ENCODE data around the gene EPHB2.
A peak's percentile ranks its signal among the peaks of the same experiment; 100 is the strongest.

Gene EPHB2

DNA sequence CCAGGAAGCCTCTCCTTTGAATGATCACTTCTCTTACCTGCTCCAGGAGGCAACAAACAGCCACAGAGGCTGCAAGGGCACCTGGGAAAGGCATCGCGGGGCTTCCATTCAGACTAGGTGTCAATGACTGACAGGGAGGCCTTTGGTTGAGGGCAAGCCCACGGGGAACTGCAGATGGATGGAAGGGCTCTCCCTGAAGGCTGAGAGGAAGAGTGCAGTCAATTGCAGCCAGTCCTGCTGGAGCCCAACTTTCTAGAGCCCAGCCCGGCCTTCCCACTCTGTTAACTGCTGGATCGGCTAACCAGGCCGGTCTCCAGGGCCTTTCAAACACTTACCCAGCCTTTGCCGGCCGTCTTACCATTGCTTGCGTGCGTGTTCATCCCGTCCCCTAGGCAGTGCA lies 172.8 kb downstream of the EPHB2 start:
- no peak for DNase-seq
- in situ Hi-C loops (cut with MboI; ENCODE audit: low pct_unique_long_range_greater_than_20kb, low sequenced_read_pairs), result no loop called here

DNA sequence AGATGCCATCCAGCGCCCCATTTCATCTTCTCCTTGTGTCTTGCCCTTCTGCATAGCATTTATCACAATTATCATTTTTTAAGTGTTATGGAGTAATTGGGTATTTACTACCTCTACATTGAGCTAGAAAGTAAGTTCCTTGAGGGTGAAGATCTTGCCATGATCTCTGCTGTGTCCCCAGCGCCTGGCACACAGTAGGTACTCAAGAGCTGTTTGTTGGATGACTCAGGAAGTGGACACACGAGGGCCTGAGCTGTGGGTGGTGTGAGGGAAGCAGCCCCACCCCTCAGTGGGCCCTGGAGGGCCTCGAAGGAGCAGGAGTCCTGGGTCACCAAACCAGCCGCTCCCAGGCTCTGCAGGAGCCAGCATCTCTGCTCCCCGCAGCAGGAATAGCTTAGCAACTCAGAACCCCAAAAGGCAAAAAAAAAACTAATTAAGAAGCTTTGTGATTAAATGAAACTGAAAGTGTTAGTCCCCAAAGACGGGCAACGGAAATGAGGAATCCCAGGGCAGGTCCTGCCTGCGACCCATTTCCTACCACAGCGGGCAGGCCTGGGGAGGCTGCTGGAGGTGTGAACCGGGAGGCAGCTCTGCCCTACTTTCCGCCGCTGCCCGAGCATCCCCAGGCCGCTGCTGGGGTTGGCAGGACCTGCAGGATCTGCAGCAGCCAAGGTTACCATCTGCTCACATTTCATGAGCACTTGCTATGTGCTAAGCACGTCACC lies 174.3 kb downstream of the EPHB2 start:
- in situ Hi-C loops (cut with MboI; ENCODE audit: low pct_unique_long_range_greater_than_20kb, low sequenced_read_pairs), result no loop called here
- no peak for DNase-seq

DNA sequence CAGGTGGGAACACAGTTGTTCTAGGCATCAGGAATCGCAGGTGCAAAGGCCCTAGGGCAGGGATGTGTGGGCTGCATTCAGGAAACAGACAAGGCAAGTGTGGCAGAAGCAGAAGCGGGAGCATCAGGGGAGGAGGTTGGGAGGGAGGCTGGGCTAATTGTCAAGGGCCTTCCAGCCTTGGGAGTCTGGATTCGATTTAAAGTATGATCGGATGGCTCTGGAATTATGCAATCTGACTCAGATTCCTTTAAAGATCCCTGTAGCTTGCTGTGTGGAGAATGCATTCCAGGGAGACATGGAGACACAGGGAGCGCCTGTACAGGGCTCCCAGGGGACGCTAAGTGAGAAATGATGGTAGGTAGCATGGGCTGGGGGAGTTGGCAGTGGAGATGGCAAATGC lies 175.6 kb downstream of the EPHB2 start:
- in situ Hi-C loops (cut with MboI; ENCODE audit: low pct_unique_long_range_greater_than_20kb, low sequenced_read_pairs), result no loop called here
- no peak for DNase-seq

DNA sequence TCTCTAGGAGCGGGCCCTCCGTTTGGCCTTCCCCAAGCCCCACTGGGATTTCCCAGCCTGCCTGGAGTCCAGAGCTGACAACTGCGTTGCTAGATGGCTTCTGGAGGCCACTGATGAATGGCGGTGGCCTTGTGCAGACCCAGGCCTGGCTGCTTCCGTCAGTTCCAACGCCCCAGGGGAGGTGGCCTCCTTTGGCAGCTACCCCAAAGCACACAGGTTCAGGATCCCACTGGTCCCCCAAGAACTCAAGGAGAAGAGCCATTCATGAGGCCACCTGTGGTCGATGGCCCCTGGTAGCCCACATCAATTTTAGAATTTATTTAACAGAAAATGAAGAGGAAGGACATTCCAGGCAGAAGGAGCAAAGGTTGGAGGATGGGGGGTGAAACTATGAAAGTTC lies 176.9 kb downstream of the EPHB2 start:
- DNase-seq, result no peak
- in situ Hi-C loops (cut with MboI; ENCODE audit: low pct_unique_long_range_greater_than_20kb, low sequenced_read_pairs), result no loop called here

DNA sequence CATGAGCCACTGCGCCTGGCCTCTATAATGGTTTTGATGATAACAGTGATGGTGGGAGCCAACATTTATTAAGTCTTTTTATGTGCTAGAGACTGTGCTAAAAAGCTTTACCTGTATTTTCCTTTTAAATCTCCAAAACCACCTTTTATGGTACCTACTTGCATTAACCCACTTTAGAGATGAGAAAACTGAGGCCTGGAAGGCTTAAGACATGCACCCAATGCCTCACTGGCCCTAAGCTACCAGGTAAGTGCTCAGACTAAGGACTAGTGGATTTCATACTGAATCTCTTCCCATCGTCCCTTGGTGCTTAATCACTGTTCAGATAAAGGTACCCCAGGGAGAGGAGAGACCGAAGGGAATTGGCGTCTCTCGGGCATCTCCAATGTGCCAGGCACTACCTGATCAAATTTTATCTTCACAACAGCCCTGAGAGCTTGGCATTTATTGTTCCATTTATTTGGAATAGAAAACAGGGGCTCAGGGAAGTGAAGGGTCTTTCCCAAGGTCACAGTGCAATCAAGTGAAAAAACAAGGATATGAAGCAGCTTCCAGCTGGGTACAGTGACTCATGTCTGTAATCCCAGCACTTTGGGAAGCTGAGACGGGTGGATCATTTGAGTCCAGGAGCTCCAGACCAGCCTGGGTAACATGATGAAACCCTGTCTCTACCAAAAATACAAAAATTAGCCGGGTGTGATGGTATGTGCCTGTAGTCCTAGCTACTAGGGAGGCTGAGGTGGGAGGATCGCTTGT lies 177.9 kb downstream of the EPHB2 start:
- in situ Hi-C loops (cut with MboI; ENCODE audit: low pct_unique_long_range_greater_than_20kb, low sequenced_read_pairs), result no loop called here
- DNase-seq, result no peak

DNA sequence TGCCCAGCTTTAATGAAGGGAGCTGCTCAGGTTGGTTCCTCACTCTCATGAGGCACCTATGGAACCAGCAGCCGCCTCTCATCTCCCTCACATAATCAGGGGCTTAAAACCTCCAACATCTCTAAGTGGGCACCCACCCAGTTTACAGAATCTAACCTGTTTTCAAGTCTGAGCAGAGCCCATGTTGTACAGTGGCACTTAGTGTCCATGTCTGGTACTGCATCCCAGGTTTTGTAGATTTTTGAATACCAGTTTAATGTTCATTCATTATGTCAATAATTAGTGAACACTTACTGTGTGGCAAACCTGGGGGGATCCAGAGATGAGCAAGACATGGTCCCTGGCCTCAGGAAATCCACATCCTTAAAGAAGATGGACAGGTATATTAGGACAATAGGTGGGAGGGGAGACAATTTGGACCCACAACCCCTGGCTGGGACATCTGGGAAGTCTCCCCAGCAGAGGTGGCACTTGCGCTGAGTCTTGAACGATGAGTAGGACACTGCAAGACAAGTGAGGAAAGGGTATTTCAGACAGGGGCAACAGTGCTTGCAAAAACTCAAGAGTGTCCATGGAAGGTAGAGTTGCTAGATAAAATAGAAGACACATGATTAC lies 178.7 kb downstream of the EPHB2 start:
- peak; percentile 23 for DNase-seq
- in situ Hi-C loops (cut with MboI; ENCODE audit: low pct_unique_long_range_greater_than_20kb, low sequenced_read_pairs), result no loop called here

DNA sequence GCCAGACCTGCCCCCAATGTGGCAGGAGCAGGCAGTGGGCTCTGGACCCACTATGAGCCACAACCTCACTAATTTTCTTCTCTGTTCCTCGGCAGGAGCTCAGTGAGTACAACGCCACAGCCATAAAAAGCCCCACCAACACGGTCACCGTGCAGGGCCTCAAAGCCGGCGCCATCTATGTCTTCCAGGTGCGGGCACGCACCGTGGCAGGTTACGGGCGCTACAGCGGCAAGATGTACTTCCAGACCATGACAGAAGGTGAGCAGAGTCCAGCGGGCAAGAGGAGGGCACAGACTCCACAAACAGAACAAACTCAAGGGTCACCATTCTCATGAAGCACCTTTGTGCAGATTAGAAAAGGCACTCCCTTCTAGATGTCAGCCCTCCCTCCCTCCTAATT lies 182.2 kb downstream of the EPHB2 start:
- in situ Hi-C loops (cut with MboI; ENCODE audit: low pct_unique_long_range_greater_than_20kb, low sequenced_read_pairs), result no loop called here
- DNase-seq, result no peak

DNA sequence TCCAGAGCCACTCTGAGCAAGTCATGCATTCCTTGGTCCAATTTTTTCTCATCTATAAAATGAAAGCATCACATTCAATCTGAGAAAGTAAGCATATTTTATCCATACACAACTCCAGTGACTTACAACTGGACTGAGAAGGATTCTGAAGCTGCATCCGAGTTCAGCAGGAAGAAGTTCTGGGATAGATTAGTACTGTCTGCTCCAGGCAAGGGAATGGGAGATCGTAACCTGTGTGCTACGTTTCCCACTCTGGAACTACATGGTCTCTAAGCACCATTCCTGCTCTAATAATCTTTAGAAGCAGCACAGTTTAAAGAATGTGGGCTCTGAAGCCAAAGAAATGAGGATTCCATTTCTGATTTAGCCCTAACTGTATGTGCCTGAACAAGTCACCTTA lies 182.7 kb downstream of the EPHB2 start:
- no peak for DNase-seq
- in situ Hi-C loops (cut with MboI; ENCODE audit: low pct_unique_long_range_greater_than_20kb, low sequenced_read_pairs), result no loop called here

DNA sequence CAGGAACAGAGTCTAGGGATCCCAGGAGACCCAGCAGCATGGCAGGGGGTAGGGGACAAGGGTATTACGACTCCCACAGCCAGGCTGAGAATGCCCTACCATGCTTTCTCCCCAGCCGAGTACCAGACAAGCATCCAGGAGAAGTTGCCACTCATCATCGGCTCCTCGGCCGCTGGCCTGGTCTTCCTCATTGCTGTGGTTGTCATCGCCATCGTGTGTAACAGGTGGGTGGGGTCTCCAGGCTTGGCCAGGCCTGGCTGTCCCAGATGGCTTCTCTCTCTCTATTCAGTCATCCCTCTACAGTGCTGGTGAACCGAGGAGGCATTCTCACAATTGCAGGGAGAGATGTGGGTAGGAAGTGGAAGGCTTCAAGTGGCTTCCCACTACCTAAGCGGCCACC lies 184.7 kb downstream of the EPHB2 start:
- no peak for DNase-seq
- in situ Hi-C loops (cut with MboI; ENCODE audit: low pct_unique_long_range_greater_than_20kb, low sequenced_read_pairs), result no loop called here

DNA sequence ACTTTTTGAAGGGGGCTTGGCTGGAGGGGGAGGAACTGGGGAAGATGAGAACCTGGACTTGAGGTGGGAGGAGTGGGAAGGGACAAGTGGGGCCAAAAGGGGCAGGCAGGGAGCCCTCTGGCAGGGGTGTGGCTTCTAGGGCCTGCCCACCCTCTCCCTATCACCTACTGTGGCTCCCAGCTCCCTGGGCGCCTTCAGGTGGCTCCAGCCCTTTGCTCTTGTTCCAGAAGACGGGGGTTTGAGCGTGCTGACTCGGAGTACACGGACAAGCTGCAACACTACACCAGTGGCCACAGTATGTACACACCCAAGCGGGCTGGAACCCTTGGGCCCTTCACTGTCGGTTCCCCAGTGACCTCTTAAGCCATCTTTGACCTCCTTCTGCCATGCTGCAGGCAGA lies 185.5 kb downstream of the EPHB2 start:
- no peak for DNase-seq
- in situ Hi-C loops (cut with MboI; ENCODE audit: low pct_unique_long_range_greater_than_20kb, low sequenced_read_pairs), result no loop called here

DNA sequence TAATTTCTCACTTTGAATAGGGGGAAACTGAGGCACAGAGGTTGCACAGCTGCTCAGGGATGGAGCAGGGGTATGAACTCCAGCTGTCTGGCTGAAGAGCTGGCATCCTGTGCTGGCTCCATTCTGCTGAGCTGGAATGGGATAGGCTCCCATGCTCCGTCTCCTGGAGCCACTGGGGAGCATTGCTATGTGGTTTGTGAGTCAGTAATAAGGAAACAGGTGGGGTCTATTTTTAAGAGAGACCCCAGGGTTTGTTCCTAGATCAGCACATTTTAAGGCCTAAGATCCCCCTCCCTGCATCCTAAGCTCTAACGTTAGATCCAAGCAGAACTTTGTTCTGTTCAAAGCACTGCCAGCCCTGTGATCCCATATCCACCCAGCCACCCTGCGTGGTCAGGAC lies 189.8 kb downstream of the EPHB2 start:
- no peak for DNase-seq
- in situ Hi-C loops (cut with MboI; ENCODE audit: low pct_unique_long_range_greater_than_20kb, low sequenced_read_pairs), result no loop called here

DNA sequence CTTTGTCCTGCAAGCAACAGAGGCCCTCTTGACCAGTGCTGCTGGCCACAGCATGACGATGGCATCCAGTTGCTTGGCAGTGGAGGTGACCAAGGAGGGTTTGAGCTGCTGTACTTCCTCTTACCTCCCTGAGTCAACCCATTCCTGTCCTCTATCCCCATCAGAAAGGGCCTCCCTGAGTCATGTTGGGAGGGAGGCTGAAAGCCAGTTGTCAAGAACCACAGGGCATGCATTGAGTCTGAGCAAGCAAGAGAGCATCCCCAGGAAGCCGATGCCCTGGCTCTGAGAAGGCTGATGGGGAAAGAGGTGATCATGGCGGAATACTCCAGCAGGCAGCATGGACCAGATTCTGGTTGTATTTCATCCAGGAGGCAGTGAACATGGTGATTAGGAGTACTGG lies 192.5 kb downstream of the EPHB2 start:
- in situ Hi-C loops (cut with MboI; ENCODE audit: low pct_unique_long_range_greater_than_20kb, low sequenced_read_pairs), result no loop called here
- DNase-seq, result no peak

DNA sequence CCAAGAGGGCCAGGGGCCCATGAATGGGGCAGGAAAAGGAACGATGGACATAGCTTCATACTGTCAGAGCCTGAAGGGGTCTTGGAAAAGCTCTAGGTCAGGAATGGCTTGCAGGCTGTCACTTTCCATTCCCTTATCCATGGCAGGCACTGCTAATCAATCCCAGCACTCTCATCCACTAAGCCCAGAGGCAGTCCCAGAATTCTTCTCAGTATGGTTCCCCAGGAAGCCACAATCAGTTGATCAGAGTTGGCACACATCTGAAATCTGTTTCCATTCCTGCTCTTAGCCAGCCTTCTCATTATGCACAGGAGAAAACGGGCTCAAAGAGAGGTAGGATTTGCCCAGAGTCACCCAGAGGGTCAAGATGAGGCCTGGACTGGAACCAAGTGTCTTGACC lies 196.3 kb downstream of the EPHB2 start:
- no peak for DNase-seq
- in situ Hi-C loops (cut with MboI; ENCODE audit: low pct_unique_long_range_greater_than_20kb, low sequenced_read_pairs), result no loop called here

DNA sequence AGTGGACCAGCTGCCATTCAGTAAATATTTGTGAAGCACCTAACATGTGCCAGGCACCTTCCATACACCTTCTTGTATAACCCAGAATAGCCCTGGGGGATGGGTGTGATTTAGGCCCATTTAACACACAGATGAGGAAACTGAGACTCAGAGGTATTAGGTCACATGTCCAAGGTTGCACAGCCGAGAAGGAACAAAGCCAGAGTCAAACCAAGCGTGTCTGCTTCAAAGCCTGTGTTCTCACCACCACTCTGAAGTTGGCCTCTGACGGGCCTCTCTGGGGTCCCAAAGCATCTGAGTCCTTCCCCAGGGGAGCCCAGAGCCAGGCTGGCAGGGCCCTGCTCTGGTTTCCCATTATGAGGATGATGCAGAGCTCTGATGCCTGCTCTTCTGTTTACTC lies 196.9 kb downstream of the EPHB2 start:
- in situ Hi-C loops (cut with MboI; ENCODE audit: low pct_unique_long_range_greater_than_20kb, low sequenced_read_pairs), result no loop called here
- DNase-seq, result no peak

DNA sequence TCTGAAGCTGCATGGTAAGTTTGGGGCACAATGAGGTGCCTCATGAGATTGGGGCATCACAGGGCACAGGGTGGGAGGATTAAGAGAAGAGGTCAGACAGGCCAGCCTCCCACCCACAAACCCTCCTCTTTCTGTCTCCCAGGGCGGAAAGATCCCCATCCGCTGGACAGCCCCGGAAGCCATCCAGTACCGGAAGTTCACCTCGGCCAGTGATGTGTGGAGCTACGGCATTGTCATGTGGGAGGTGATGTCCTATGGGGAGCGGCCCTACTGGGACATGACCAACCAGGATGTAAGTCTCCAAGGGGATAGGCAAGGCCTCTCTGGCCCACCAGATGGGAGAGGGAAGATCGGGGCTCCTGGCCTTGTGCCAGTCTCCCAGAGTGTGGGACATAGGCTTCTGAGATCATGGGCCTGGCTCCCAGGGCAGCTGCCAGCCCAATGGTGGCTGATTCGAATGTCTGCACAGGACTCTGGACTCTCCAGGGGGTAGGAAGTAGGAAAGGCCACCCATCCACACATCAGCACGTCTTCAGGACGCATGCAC lies 198.3 kb downstream of the EPHB2 start:
- in situ Hi-C loops (cut with MboI; ENCODE audit: low pct_unique_long_range_greater_than_20kb, low sequenced_read_pairs), result no loop called here
- no peak for DNase-seq

DNA sequence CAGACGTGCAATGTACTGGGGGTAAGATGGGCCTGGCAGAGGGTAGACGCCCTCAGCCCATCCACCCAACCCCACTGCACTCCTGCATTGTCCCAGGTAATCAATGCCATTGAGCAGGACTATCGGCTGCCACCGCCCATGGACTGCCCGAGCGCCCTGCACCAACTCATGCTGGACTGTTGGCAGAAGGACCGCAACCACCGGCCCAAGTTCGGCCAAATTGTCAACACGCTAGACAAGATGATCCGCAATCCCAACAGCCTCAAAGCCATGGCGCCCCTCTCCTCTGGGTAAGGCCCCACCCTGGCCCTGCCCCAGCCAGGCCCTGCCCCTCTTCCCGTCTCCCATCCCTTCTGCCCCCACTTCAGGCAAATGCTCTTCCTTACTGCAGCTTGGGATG lies 199.6 kb downstream of the EPHB2 start:
- DNase-seq, result no peak
- in situ Hi-C loops (cut with MboI; ENCODE audit: low pct_unique_long_range_greater_than_20kb, low sequenced_read_pairs), result no loop called here

DNA sequence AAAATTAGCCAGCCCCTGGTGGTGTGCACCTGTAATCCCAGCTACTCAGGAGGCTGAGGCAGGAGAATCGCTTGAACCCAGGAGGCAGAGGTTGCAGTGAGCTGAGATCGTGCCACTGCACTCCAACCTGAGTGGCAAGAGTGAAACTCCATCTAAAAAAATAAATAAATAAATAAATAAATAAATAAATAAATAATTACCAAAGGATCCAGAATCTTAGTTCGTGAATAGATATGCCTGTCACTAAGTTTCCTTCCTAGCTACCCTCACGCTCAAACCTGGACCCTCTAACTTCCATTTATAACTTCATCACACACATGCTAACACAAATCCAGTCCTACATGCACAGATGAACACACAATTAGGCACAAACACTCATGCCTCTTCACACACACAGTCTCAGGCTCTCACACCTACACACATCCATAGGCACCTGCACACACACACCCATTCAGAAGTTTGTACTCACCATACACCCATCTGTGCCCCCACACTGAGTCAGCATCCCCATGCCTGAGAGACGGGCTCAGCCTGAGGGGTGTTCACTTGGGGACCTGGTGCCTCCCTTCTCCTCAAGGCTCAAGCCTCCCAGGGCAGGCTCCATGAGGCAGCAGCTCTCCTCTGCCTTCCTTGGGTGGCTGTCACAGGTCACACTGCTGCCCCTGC lies 200.5 kb downstream of the EPHB2 start:
- no peak for DNase-seq
- in situ Hi-C loops (cut with MboI; ENCODE audit: low pct_unique_long_range_greater_than_20kb, low sequenced_read_pairs), result no loop called here

DNA sequence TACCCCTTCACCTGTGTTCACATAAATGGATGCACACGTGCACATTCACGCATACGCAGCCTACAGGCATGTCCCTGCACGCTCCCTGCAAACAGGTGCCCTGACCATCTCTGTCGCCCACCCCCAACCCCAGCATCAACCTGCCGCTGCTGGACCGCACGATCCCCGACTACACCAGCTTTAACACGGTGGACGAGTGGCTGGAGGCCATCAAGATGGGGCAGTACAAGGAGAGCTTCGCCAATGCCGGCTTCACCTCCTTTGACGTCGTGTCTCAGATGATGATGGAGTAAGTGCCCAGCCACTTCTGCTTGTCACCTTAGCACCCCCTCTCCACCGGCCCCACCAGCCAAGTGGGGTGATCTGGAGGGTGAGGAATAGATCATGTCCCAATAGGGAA lies 201.7 kb downstream of the EPHB2 start:
- no peak for DNase-seq
- in situ Hi-C loops (cut with MboI; ENCODE audit: low pct_unique_long_range_greater_than_20kb, low sequenced_read_pairs), result no loop called here

DNA sequence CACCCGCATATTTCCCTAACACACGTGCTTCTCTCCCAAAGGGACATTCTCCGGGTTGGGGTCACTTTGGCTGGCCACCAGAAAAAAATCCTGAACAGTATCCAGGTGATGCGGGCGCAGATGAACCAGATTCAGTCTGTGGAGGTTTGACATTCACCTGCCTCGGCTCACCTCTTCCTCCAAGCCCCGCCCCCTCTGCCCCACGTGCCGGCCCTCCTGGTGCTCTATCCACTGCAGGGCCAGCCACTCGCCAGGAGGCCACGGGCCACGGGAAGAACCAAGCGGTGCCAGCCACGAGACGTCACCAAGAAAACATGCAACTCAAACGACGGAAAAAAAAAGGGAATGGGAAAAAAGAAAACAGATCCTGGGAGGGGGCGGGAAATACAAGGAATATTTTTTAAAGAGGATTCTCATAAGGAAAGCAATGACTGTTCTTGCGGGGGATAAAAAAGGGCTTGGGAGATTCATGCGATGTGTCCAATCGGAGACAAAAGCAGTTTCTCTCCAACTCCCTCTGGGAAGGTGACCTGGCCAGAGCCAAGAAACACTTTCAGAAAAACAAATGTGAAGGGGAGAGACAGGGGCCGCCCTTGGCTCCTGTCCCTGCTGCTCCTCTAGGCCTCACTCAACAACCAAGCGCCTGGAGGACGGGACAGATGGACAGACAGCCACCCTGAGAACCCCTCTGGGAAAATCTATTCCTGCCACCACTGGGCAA lies 202.9 kb downstream of the EPHB2 start:
- in situ Hi-C loops (cut with MboI; ENCODE audit: low pct_unique_long_range_greater_than_20kb, low sequenced_read_pairs), result no loop called here
- DNase-seq, result no peak
